ENCODE results near the gene C11orf86.
"Not testable (repeated sequence)": the region's sequence is repeated elsewhere in the genome, so short reads cannot be mapped to it uniquely, and the experiment has no call there.

The C11orf86 gene, protein sequence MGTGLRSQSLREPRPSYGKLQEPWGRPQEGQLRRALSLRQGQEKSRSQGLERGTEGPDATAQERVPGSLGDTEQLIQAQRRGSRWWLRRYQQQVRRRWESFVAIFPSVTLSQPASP

GRCh38 chr11:66974724-66975404 is at the start of gene C11orf86:
Gene C11orf86 (plus strand): TSS chr11:66975304. CDS start chr11:66975363, 59 bp downstream.
- no peak for DNase-seq

GRCh38 chr11:66929753-66930152 is 45.4 kb upstream of the C11orf86 start:
- no peak for DNase-seq

GRCh38 chr11:66932543-66932942 is 42.6 kb upstream of the C11orf86 start:
- no peak for DNase-seq

DNA sequence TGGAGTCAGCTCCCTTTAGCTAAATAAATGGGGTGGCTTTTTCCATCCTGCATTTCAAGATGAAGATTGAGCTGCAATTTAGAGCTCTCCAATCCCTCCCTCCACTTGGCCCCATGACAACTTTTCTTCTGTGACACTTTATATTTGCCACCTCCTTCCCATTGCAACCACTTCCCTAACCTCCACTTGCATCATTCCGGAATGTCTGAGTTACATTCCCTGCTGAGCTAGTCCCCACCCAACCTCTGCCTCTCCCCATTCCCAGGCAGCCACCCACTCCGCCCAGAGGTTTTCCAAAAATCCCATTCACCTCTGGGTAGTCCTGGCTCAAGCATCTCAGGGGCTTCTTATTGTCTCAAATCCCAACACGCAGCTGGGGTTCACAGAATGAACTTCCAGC is 41.6 kb upstream of the C11orf86 start:
- DNase-seq: no peak

DNA sequence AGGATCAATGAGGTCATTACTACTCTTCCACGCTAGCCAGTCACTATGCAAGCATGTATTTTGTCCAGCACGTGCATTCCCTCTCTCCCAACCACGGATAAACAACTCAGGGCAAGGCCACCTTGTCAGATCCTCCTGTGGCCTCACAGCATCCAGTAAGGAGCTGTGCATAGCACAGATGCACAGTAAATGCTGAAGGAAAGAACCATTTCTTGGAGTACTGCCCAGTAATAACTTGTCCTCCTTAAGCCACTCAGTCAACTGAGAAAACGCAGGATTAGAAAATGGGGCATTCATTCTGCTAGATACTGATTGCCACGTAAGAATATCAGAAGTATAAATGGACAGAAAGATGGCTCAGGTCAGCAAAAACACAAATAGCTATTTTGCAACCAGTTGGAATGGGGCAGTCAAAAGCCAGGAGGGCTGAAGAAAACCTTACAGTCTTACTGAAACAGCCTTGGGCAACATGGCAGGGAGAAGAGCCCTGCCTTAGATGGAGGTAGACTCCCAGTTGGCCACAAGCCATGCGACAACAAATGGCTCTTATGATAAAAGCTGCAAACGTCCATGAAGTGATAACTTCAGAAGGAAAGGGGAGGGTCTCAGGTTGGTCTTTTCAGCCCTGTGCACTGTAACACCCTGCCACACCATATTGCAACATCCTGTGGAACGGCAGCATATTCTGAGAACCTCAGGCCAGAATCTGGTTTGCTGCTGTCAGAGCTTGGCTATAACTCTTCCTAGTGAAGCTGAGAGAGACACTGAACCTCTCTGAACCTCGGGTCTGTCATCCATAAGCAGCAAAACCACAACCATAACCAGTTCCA is 39.9 kb upstream of the C11orf86 start:
- DNase-seq: no peak

DNA sequence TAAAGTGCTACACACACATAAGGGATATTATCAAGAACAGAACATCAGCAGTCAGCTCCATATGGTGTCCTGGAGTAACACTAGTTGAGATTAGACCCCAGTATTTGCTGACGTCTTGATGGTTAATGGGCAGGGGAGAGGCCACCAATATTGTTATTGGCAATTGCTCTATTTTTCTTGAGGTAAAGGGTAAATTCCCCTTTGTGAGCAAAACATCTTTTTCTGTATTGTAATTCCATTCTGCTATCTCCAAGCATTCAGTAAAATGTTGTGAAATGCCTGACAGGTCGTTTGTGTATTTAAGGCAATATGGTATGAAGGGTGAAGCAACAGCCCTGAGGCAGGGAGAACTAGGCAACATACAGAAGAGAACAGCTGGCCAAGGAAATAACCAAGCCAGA is 38.8 kb upstream of the C11orf86 start:
- no peak for DNase-seq

DNA sequence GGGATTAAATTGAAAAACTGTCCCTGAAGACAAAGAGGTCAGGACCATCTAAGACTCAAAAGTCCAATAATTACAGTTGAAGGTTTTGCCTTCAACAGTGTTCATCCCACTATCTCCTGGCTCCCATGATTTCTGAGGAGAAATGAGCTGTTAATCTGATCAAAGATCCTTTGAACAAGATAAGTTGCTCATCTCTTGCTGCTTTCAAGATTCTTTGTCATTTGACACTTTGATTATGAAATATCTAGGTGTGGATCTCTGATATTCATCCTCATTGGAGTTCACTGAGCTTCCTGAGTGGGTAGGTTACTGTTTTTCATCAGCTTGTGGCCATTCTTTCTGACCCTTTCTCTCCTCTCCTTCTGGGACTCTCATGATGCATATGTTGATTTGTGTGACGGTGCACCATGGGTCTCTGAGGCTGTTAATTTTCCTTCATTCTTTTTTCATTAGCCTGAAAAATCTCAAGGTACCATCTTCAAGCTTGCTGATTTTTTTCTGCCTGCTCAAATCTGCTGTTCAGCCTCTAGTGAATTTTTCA is 37.8 kb upstream of the C11orf86 start:
- no peak for DNase-seq

GRCh38 chr11:66938582-66939135 is 36.4 kb upstream of the C11orf86 start:
- DNase-seq: no peak

DNA sequence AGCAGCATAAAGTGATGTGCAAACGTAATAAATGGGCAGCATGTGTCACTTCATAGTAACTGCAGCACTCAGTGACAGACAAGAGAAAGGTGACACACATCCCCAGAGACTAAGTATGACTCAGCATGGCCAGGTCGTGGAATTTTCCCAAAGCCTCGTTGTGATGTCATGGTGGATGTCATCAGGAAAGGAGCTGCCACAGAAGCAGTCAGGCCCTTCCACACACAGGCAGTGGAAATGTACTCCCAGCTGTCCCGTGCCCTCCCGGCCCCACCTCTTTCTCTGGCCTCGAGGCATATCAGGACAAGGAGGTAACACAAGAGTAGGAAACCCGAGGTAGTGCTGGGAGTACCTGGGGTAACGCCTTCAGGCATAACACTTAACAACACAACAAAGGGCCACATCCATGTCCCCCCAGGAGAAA is 25.0 kb upstream of the C11orf86 start:
- peak; percentile 95 for DNase-seq

DNA sequence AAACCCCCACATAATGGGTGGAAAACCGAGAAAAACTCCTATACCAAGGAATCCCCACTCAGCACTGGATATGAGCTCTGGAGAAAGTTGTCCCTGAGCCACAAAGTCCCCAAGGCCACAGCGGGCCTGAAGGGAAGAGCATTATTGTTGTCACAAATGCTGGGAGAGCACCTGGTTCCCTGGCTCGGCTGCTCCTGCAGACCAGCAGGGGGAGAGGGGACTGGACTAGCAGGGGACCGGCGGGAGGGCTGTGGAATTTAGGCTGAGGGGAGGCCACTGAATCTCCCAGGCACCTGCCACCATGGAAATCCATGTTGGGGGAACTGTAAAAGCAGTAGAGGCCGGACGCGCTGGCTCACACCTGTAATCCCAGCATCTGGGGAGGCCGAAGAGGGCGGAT is 24.0 kb upstream of the C11orf86 start:
- DNase-seq: no peak

DNA sequence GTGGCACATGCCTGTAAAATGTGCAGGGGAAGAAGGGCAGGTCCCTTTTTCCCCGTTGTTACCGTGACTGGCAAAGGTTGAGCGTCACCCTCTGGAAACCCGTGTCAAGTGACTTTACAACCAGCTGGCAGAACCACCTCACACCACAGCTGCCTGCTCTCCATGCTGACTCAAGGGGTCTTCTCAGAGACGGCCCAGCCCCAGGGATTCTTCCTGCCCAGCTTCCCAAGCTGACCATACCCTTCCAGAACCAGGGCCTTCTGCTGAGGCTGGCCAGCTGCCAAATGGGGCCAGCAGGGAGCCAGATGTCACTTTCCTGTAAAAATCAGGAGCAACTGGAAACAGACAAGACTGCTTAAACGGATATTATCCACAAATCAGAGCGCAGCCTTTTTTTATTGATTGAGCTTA is 23.2 kb upstream of the C11orf86 start:
- DNase-seq: peak; percentile 82

DNA sequence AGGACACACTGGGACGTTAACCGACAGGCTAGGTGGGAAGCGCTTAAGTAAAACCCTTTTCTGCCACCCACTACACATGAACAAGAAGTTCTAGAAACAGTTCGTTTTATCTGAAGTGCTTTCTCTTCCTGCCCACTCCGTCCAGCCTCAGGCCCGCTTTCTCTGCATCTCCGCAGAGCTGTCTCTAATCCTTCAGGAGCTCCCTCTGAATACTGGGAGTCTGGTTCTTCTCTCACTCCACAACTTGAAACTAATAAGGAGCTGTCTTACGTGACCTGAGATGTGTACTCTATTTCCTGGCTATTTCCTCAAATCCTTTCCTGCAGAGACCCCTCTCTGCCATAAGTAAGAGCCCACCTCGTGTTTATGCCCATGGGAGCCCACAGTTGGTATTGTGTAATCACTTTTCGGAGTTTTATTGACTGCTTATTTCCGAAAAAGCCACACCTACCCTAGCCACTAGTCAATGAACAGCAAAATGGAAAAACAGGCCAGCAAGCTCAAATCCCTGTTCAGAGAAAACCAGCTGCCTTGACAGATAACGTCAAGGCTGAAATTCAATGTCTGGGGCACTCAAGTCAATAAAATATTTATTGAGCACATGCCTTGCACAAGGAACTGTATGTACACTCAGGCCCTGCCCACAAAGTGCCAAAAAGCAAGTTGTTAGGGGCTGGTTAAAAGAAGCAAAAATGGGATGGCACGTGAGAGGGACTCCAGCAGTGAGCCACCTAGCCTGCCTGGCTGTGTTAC is 21.8 kb upstream of the C11orf86 start:
- no peak for DNase-seq

DNA sequence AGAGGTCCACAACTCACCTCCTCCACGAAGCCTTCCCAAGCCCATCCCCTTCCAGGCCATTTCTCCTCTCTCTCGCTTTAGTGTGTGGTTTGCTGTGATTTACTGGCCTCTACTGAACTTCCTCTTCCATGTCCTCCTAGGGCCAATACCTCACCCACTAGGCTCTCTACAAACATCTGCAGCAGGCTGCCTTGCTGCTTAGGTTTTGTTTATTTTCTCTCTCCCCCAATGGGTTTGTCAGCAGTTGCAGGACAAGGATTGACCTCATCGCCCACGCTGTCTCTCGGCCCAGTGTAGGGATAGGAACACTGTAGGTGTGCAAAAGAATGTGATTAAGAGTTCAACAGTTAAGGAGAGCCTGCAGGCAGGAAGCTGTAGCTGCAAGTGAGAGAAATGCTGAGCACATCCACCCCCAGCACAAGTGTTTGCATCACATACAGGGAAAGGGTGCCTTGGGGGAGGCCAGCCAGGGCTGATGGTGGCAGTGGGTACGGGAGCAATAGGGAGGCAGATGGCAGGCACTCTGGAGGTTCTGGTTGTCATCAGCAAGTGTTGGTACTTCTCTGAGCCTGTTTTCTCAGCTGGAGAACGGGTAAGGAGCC is 18.3 kb upstream of the C11orf86 start:
- DNase-seq: no peak

GRCh38 chr11:66957971-66958231 is 17.2 kb upstream of the C11orf86 start:
- no peak for DNase-seq

DNA sequence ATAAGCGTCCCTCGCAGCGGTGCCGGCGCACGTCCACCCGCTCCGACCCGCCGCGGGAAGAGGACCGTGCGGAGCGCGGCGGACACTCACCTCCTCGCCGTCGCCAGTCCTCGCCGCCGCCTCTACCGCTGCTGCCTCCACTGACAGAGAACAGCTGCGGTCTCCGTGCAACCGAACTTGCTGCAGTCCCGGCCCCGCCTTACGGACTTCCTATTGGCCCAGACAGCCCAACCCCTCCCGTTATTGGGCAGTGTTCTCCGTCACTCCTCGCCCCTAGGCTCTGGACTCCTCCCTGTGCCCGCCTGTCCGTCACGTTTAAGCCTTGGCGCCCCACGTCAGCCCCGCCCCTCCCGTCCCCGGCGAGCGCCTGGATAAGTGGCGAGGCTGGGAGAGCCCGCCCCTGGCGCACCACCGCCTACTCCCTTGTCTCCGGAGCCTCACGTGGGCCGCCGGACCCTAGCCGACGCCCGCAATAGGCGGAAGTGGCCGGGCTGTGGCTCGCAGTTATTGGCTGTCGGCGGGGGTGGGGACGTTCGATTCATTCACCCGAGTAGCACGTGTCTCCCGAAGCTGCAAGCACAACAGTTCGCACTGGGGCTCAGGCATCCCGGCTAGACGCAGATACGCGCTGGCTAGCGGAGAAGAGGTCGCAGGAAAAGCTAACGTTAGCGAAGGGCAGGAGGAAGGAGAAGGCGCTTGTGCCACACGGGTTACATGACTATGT is 16.7 kb upstream of the C11orf86 start, which contains the start of gene PC:
TSS of gene PC (minus strand) at position 152 of the 724 bp plus-strand sequence. CDS start 86,224 bp downstream, outside the sequence.
- peak; percentile 100 for DNase-seq

DNA sequence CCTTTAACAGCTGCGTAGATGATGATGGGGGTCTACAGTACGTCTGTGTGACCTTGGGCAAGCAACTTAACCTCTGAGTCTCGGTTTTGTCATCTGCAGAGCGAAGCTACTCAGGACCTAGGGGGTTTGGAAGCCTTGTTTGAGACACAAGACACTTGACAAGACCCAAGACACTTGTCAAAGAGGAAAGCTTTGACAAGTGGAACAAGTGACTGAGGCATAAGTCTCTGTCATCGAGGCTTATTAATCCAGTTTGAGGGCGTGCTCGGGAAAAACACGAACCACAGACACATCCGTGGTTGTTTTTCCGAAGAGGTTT is 16.2 kb upstream of the C11orf86 start:
- no peak for DNase-seq

GRCh38 chr11:66961691-66962213 is 13.4 kb upstream of the C11orf86 start:
- DNase-seq: not testable (repeated sequence)

DNA sequence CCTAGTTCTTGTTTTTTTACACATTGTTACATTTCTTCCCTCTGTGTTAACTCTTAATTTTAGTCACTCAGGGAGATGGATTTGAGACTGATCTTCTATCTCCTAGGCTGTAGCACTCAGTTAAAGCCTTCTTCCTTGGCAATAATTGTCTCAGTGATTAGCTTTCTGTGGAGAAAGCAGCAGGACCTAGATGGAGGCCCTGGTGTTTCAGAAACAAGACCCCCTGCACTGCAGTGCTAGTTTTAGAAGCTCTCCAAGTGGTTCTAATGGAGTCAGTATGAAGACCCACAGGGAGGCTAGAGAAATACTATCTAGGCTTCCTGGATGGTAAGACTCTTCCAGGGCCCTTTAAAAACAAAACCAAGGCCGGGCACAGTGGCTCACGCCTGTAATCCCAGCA is 12.9 kb upstream of the C11orf86 start:
- DNase-seq: no peak

DNA sequence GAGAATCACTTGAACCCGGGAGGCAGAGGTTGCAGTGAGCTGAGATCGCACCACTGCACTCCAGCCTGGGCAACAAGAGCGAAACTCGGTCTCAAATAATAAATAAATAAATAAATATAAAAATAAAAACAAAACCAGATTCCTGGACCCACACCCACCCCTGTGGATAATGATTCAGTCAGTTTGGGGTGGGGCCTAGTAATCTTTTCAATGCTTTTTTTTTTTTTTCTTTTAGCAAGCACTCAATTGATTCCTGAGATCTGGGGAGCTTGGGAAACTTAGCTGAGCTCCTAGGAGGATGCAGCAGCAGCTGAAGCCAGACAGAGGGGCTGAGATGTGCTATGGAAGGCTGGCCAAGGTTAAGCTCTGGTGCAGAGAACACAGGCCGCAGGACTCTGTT is 12.3 kb upstream of the C11orf86 start:
- no peak for DNase-seq

DNA sequence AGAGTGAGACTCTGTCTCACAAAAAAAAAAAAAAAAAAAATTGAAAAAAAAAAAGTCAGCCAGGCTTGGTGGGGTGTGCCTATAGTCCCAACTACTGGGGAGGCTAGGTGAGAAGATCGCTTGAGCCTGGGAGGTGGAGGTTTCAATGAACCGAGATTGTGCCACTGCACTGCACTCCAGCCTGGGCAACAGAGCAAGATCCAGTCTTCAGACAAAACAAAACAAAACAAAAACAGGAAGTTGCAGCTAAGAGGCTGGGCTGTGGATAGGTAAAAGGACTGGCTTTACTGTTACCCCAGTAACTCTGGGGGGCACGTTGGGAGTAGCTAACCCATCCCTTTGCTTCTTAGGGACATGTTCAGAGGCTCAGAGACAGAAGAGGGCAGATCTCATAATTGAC is 10.6 kb upstream of the C11orf86 start:
- no peak for DNase-seq

- no peak for DNase-seq
Observed at GRCh38 chr11:66966351-66966750, 8.8 kb upstream of the C11orf86 start.
